HEK293 (cell line): ENCODE measurements around the gene LY6G5B.

ENCODE experiments used
- AEBP2 ChIP-seq: fragments of 450-650 bp; formaldehyde crosslinking; IDR thresholded peaks from 2 replicates; pipeline ENCODE4 v1.5.1; 2016; ENCODE audit warnings: missing biosample characterization, missing genetic modification characterization, borderline replicate concordance
- ATF2 ChIP-seq: fragments of 450-650 bp; formaldehyde crosslinking; IDR thresholded peaks from 2 replicates; pipeline ENCODE4 v1.5.1; 2016; ENCODE audit warnings: missing biosample characterization, missing genetic modification characterization, low read depth
- GLI4 ChIP-seq: fragments of 450-650 bp; formaldehyde crosslinking; IDR thresholded peaks from 2 replicates; pipeline ENCODE4 v1.5.1; 2016; ENCODE audit warnings: missing biosample characterization, missing genetic modification characterization
- GLIS1 ChIP-seq: fragments of 450-650 bp; formaldehyde crosslinking; IDR thresholded peaks from 2 replicates; pipeline ENCODE4 v1.5.1; 2016; ENCODE audit warnings: missing biosample characterization, missing genetic modification characterization
- KLF10 ChIP-seq: fragments of 450-650 bp; IDR thresholded peaks from 2 replicates; pipeline ENCODE4 v1.5.1; 2018; ENCODE audit warnings: missing biosample characterization, mild to moderate bottlenecking, missing genetic modification characterization
- OVOL3 ChIP-seq: fragments of 450-650 bp; formaldehyde crosslinking; IDR thresholded peaks from 2 replicates; pipeline ENCODE4 v1.5.1; 2016; ENCODE audit warnings: missing biosample characterization, missing genetic modification characterization
- PATZ1 ChIP-seq: fragments of 450-650 bp; formaldehyde crosslinking; IDR thresholded peaks from 2 replicates; pipeline ENCODE4 v1.5.1; 2016; ENCODE audit warnings: missing biosample characterization, missing genetic modification characterization
- REPIN1 ChIP-seq: fragments of 450-650 bp; formaldehyde crosslinking; IDR thresholded peaks from 2 replicates; pipeline ENCODE4 v1.5.1; 2017; ENCODE audit warnings: missing biosample characterization, missing genetic modification characterization, low read depth
- TCF7L2 ChIP-seq: IDR thresholded peaks from 2 replicates; pipeline ENCODE4 v1.6.1; 2011; ENCODE audit warnings: low read depth, mild to moderate bottlenecking, inconsistent platforms, low read length, moderate library complexity, borderline replicate concordance
- WT1 ChIP-seq: fragments of 450-650 bp; formaldehyde crosslinking; IDR thresholded peaks from 2 replicates; pipeline ENCODE4 v1.5.1; 2016; ENCODE audit warnings: missing biosample characterization, missing genetic modification characterization
- ZFHX2 ChIP-seq: fragments of 450-650 bp; formaldehyde crosslinking; conservative IDR thresholded peaks from 2 replicates; pipeline ENCODE4 v1.5.1; 2016; ENCODE audit warnings: missing biosample characterization, missing genetic modification characterization
- ZFP37 ChIP-seq: fragments of 450-650 bp; formaldehyde crosslinking; IDR thresholded peaks from 2 replicates; pipeline ENCODE4 v1.5.1; 2016; ENCODE audit warnings: missing biosample characterization, missing genetic modification characterization
- ZFP41 ChIP-seq: fragments of 450-650 bp; formaldehyde crosslinking; IDR thresholded peaks from 2 replicates; pipeline ENCODE4 v1.5.1; 2016; ENCODE audit warnings: missing biosample characterization, missing genetic modification characterization, borderline replicate concordance
- ZNF202 ChIP-seq: fragments of 450-650 bp; formaldehyde crosslinking; IDR thresholded peaks from 2 replicates; pipeline ENCODE4 v1.5.1; 2016; ENCODE audit warnings: missing biosample characterization, missing genetic modification characterization, borderline replicate concordance
- ZNF221 ChIP-seq: fragments of 450-650 bp; formaldehyde crosslinking; IDR thresholded peaks from 2 replicates; pipeline ENCODE4 v1.5.1; 2017; ENCODE audit warnings: missing biosample characterization, missing genetic modification characterization, borderline replicate concordance
- ZNF248 ChIP-seq: fragments of 450-650 bp; formaldehyde crosslinking; IDR thresholded peaks from 2 replicates; pipeline ENCODE4 v1.5.1; 2017; ENCODE audit warnings: missing biosample characterization, missing genetic modification characterization
- ZNF266 ChIP-seq: fragments of 450-650 bp; formaldehyde crosslinking; IDR thresholded peaks from 2 replicates; pipeline ENCODE4 v1.5.1; 2016; ENCODE audit warnings: missing biosample characterization, missing genetic modification characterization, low read depth
- ZNF280D ChIP-seq: fragments of 450-650 bp; formaldehyde crosslinking; IDR thresholded peaks from 2 replicates; pipeline ENCODE4 v1.5.1; 2016; ENCODE audit warnings: missing biosample characterization, missing genetic modification characterization
- ZNF362 ChIP-seq: fragments of 450-650 bp; formaldehyde crosslinking; IDR thresholded peaks from 2 replicates; pipeline ENCODE4 v1.5.1; 2016; ENCODE audit warnings: missing biosample characterization, missing genetic modification characterization
- ZNF416 ChIP-seq: fragments of 450-650 bp; formaldehyde crosslinking; IDR thresholded peaks from 2 replicates; pipeline ENCODE4 v1.5.1; 2016; ENCODE audit warnings: missing biosample characterization, missing genetic modification characterization
- ZNF521 ChIP-seq: fragments of 450-650 bp; formaldehyde crosslinking; IDR thresholded peaks from 2 replicates; pipeline ENCODE4 v1.5.1; 2017; ENCODE audit warnings: missing biosample characterization, mild to moderate bottlenecking, missing genetic modification characterization
- ZNF549 ChIP-seq: fragments of 450-650 bp; IDR thresholded peaks from 2 replicates; pipeline ENCODE4 v1.5.1; 2018; ENCODE audit warnings: missing biosample characterization, missing genetic modification characterization, mild to moderate bottlenecking, inconsistent platforms, moderate library complexity
- ZNF558 ChIP-seq: fragments of 450-650 bp; formaldehyde crosslinking; IDR thresholded peaks from 2 replicates; pipeline ENCODE4 v1.5.1; 2016; ENCODE audit warnings: missing biosample characterization, missing genetic modification characterization
- ZNF623 ChIP-seq: fragments of 450-650 bp; formaldehyde crosslinking; IDR thresholded peaks from 2 replicates; pipeline ENCODE4 v1.5.1; 2016; ENCODE audit warnings: missing biosample characterization, missing genetic modification characterization
- ZNF670 ChIP-seq: fragments of 450-650 bp; formaldehyde crosslinking; IDR thresholded peaks from 2 replicates; pipeline ENCODE4 v1.5.1; 2016; ENCODE audit warnings: missing biosample characterization, missing genetic modification characterization, low read depth
- ZNF707 ChIP-seq: fragments of 450-650 bp; formaldehyde crosslinking; IDR thresholded peaks from 2 replicates; pipeline ENCODE4 v1.5.1; 2016; ENCODE audit warnings: missing biosample characterization, missing genetic modification characterization
- ZNF747 ChIP-seq: fragments of 450-650 bp; formaldehyde crosslinking; IDR thresholded peaks from 2 replicates; pipeline ENCODE4 v1.5.1; 2016; ENCODE audit warnings: missing biosample characterization, missing genetic modification characterization
- ZNF776 ChIP-seq: fragments of 450-650 bp; formaldehyde crosslinking; IDR thresholded peaks from 2 replicates; pipeline ENCODE4 v1.5.0; 2017; ENCODE audit warnings: missing biosample characterization, missing genetic modification characterization, borderline replicate concordance
- ZNF785 ChIP-seq: fragments of 450-650 bp; formaldehyde crosslinking; IDR thresholded peaks from 2 replicates; pipeline ENCODE4 v1.5.1; 2016; ENCODE audit warnings: missing biosample characterization, missing genetic modification characterization
- ZNF830 ChIP-seq: fragments of 450-650 bp; IDR thresholded peaks from 2 replicates; pipeline ENCODE4 v1.5.0; 2018; ENCODE audit warnings: missing biosample characterization, missing genetic modification characterization, low read depth, mild to moderate bottlenecking, moderate library complexity

The LY6G5B gene

GRCh38 chr6:31702819-31703716 lies 33.3 kb downstream of the LY6G5B start, which contains the start of gene ABHD16A (continued):
- TF ChIP-seq OVOL3 (tag by site-specific recombination): peak; percentile 29; the same call in 1 of the 2 replicates
- TF ChIP-seq ATF2 (tag by site-specific recombination): peak; percentile 83
- TF ChIP-seq ZNF221 (tag by site-specific recombination): no peak
- TF ChIP-seq KLF10 (tag by site-specific recombination): peak; percentile 80
- TF ChIP-seq ZFP37 (tag by site-specific recombination): 0 out of 2 replicates have a peak, but pooled peaks have one; percentile 67
- TF ChIP-seq ZNF362 (tag by site-specific recombination): no peak
- TF ChIP-seq ZNF248 (tag by site-specific recombination): no peak
- no peak for TF ChIP-seq ZNF549 (tag by site-specific recombination)
- TF ChIP-seq ZNF416 (tag by site-specific recombination): no peak
- no peak for TF ChIP-seq ZNF707 (tag by site-specific recombination)
- no peak for TF ChIP-seq ZNF830 (tag by site-specific recombination)
- no peak for TF ChIP-seq ZNF785
- TF ChIP-seq GLI4 (tag by site-specific recombination): no peak
- no peak for TF ChIP-seq ZNF202 (tag by site-specific recombination)
- no peak for TF ChIP-seq ZNF776
- TF ChIP-seq ZNF747 (tag by site-specific recombination): no peak
- TF ChIP-seq ZNF558 (tag by site-specific recombination): no peak
- no peak for TF ChIP-seq ZNF266
- no peak for TF ChIP-seq ZNF670 (tag by site-specific recombination)
- no peak for TF ChIP-seq ZNF280D
- no peak for TF ChIP-seq AEBP2
- TF ChIP-seq WT1 (tag by site-specific recombination): peak; percentile 43; the same call in 1 of the 2 replicates
- peak; percentile 7; the same call in 1 of the 2 replicates for TF ChIP-seq GLIS1 (tag by site-specific recombination)
- TF ChIP-seq TCF7L2: no peak
- TF ChIP-seq ZFHX2 (tag by site-specific recombination): no peak; the same call in none of the 2 replicates
- TF ChIP-seq REPIN1 (tag by site-specific recombination): no peak
- no peak for TF ChIP-seq ZNF521 (tag by site-specific recombination)
- no peak for TF ChIP-seq ZFP41 (tag by site-specific recombination)
- TF ChIP-seq PATZ1 (tag by site-specific recombination): peak; percentile 87
- TF ChIP-seq ZNF623 (tag by site-specific recombination): no peak
